LNCaP clone FGC (cell line): Measurements from ENCODE around the gene DAPK1.
A peak's percentile ranks its signal among the peaks of the same experiment; 100 is the strongest.

Source experiments
- DNase-seq: peaks from one replicate; pipeline ENCODE4 v3.0.0-alpha.2; 2011; ENCODE audit warnings: low read depth
- H3K4me3 ChIP-seq: 2 replicates; pipeline ENCODE4 v1.5.1; 2011; ENCODE audit warnings: mild to moderate bottlenecking, low read depth, low read length, control low read depth
- TF ChIP-seq, protein P1 (sequence below): IDR thresholded peaks from 2 replicates; pipeline ENCODE4 v1.5.1; 2012; ENCODE audit warnings: mild to moderate bottlenecking; ENCODE audit not compliant: control insufficient read depth, insufficient read depth; ENCODE audit errors: extremely low read depth

DAPK1 gene

DNA sequence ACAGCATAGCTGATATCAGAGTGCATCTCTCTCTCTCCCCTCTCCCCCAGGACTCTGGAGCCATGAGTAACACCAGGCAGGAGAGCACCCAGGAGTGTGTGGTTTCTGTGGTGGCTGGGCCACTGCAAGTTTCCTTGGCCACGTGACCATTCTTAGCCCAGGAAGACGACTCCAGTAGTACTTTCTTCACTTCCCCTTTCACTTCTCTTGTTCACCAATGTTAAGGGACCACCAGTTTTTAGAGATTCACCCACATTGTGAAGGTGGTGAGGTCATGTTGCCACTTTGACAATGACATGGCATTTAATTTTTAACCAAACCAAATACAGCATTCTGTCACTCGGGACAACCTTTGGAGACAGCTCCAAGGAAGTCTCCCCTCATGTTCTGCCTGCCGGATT is 17.9 kb upstream of the DAPK1 start:
- TF ChIP-seq, protein P1, sequence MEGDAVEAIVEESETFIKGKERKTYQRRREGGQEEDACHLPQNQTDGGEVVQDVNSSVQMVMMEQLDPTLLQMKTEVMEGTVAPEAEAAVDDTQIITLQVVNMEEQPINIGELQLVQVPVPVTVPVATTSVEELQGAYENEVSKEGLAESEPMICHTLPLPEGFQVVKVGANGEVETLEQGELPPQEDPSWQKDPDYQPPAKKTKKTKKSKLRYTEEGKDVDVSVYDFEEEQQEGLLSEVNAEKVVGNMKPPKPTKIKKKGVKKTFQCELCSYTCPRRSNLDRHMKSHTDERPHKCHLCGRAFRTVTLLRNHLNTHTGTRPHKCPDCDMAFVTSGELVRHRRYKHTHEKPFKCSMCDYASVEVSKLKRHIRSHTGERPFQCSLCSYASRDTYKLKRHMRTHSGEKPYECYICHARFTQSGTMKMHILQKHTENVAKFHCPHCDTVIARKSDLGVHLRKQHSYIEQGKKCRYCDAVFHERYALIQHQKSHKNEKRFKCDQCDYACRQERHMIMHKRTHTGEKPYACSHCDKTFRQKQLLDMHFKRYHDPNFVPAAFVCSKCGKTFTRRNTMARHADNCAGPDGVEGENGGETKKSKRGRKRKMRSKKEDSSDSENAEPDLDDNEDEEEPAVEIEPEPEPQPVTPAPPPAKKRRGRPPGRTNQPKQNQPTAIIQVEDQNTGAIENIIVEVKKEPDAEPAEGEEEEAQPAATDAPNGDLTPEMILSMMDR = no peak
- no peak for DNase-seq
- H3K4me3 ChIP-seq = no peak overlapping the region

DNA sequence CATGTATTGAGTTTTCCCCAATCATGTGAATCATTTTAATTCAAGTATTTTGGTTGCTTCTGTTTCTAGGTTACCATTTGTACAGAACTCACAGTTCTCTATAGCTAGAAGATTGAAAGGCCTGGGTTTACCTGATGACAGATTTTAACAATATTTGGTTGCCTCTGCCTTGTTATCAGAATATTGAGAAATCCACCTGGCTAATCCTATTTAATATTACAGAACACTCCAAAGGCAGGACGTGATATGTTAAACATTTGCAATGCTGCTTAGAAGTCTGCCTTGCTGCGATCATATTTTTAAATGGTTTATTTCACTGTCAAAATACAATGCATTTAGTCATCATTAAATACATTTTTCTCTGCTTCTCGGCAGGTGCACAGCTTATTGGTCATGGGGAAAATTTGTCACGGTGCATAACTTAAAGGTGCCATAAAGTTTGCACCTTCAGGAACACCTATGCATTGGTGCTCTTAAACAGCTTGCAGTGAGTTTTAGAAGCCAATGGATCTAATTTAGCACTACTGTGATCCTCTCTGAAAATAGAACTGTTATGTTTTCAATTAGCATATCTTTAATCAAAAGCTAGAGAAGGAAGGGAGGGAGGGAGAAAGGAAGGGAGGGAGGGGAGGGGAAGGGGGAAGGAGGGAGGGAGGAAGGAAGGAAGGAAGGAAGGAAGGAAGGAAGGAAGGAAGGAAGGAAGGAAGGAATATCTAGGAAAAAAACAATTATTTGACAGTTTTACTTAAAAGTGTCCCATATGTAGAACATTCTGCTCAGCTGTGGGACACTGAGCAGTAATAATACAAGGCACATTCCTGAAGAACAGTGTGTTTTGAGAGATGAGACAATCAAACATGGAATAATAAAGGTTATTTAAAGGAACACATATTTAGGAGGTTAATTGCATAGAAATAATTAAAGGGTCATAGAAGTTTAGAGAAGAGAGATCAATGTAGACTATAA is 15.5 kb upstream of the DAPK1 start:
- TF ChIP-seq, protein P1 = no peak
- DNase-seq = no peak
- H3K4me3 ChIP-seq = no peak overlapping the region

DNA sequence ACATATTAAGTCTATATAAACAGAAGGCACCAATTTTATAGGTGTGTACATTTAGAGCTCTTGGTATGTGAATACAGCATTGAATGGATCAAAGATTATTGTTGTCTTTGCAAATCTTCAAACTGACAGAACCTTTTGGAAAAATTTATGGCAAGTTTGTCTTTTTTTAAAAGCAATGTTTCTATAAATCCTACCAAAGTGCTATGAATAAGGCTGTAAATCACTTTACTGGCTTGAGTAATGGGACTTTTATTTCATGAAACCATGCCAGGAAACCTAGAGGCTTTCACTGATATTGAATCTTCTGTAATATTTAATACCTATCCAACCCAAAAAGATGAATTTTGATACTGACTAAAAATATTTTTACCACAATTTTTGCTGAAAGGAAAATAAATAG is 7.4 kb upstream of the DAPK1 start:
- peak; percentile 39 for DNase-seq
- TF ChIP-seq, protein P1 = no peak

GRCh38 chr9:87490907-87491306 is 6.8 kb upstream of the DAPK1 start:
- DNase-seq = no peak
- TF ChIP-seq, protein P1 = no peak
- no peak overlapping the region for H3K4me3 ChIP-seq

More for the DNA sequence above, 7.4 kb upstream of the DAPK1 start:
- H3K4me3 ChIP-seq = no peak overlapping the region

GRCh38 chr9:87491523-87491922 is 6.1 kb upstream of the DAPK1 start:
- H3K4me3 ChIP-seq = no peak overlapping the region
- DNase-seq = no peak
- TF ChIP-seq, protein P1 = no peak

DNA sequence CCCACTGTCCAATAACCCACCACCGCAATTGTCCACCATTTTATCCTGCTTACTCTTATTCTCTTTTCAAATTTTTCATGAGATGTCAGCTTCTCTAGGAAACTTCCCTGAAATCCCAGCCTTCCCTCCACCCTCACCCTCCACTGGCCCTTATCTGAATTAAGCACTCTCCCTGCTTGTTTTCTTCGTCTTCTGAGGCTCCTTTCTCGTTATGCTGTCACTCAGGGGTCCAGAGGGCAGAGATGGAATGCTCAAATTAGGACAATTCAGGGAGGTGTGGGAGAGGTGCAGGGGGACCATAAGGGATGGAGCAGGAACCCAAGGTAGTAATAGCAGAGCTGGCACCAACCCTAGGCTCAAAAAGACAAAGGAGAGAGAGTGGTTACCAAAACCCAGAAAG is 5.0 kb upstream of the DAPK1 start:
- DNase-seq = no peak
- TF ChIP-seq, protein P1 = no peak
- no peak overlapping the region for H3K4me3 ChIP-seq

DNA sequence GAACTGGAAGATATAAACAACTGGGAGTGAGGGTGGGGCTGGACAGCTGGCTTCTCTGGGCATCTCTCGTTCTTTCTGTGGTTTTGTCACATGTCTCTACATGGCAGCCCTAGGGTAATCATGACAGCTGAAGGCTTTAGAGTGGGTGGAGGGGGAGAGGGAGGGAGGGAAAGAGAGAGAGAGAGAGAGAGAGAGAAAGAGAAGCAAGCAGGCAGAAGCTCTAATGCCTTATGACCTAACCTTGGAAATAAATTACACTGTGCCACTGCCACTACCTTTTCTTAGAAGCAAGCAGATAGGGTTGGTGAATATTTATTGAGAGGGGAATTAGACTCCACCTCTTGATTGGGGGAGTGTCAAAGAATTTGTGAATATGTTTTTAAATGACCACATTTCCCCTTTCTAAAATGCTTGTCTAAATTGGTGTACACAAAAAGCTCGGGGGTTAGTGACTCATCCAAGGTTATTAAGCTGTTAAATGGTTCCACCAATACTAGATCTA is 2.6 kb upstream of the DAPK1 start:
- TF ChIP-seq, protein P1 = no peak
- no peak overlapping the region for H3K4me3 ChIP-seq
- DNase-seq = no peak
